CD4-positive, alpha-beta T cell treated with Interleukin-10 for 1 hour (primary cell): Measurements from ENCODE around the gene PINK1.
"Not testable (repeated sequence)": the region's sequence is repeated elsewhere in the genome, so short reads cannot be mapped to it uniquely, and the experiment has no call there.

Experiments used
- DNase-seq: peaks from one replicate; pipeline ENCODE4 v3.0.0-alpha.2; 2020

PINK1 gene

GRCh38 chr1:20633190-20634064 is at the start of gene PINK1:
Gene PINK1 (plus strand): TSS chr1:20633458. CDS start chr1:20633549, 91 bp downstream.
- peak; percentile 92 for DNase-seq

- no peak for DNase-seq
Measured at GRCh38 chr1:20584890-20585289, 48.4 kb upstream of the PINK1 start.

- DNase-seq: no peak
Measured at GRCh38 chr1:20586953-20587660, 46.2 kb upstream of the PINK1 start.

- no peak for DNase-seq
Measured at GRCh38 chr1:20587661-20588053, 45.6 kb upstream of the PINK1 start.

GRCh38 chr1:20588634-20589225 is 44.5 kb upstream of the PINK1 start, which contains the start of gene CDA:
Gene CDA (plus strand): TSS chr1:20589097. CDS start chr1:20589130, 33 bp downstream.
- DNase-seq: no peak

- DNase-seq: no peak
Measured at GRCh38 chr1:20589331-20590278, 43.7 kb upstream of the PINK1 start.

GRCh38 chr1:20590306-20590777 is 42.9 kb upstream of the PINK1 start:
- DNase-seq: no peak

GRCh38 chr1:20593756-20594155 is 39.5 kb upstream of the PINK1 start:
- no peak for DNase-seq

GRCh38 chr1:20594746-20595145 is 38.5 kb upstream of the PINK1 start:
- no peak for DNase-seq

GRCh38 chr1:20596106-20596505 is 37.2 kb upstream of the PINK1 start:
- DNase-seq: no peak

GRCh38 chr1:20597650-20598049 is 35.6 kb upstream of the PINK1 start:
- no peak for DNase-seq

- DNase-seq: no peak
Measured at GRCh38 chr1:20600156-20600555, 33.1 kb upstream of the PINK1 start.

GRCh38 chr1:20601129-20601825 is 32.0 kb upstream of the PINK1 start:
- no peak for DNase-seq

GRCh38 chr1:20602851-20603450 is 30.3 kb upstream of the PINK1 start:
- DNase-seq: no peak

- DNase-seq: no peak
Measured at GRCh38 chr1:20603504-20604464, 29.5 kb upstream of the PINK1 start.

- no peak for DNase-seq
Measured at GRCh38 chr1:20604678-20605077, 28.6 kb upstream of the PINK1 start.

GRCh38 chr1:20606801-20607570 is 26.3 kb upstream of the PINK1 start:
- DNase-seq: not testable (repeated sequence)

- DNase-seq: no peak
Measured at GRCh38 chr1:20609541-20609940, 23.7 kb upstream of the PINK1 start.

GRCh38 chr1:20610970-20611369 is 22.3 kb upstream of the PINK1 start:
- DNase-seq: no peak
